Aortic smooth muscle cell (primary cell): ENCODE data around the gene SEMA4C. TPM values are rescaled to one million over a fixed set of nuclear protein-coding genes. Genes with fewer than 3 reads are reported as not detected.

ENCODE experiments used
- total RNA-seq: library from RNA; depleted of rRNA; stranded (reverse); fragments of >200 nt; gene quantifications from 2 replicates; pipeline ENCODE4 v1.2.3, GENCODE V29; 2014

SEMA4C gene, protein sequence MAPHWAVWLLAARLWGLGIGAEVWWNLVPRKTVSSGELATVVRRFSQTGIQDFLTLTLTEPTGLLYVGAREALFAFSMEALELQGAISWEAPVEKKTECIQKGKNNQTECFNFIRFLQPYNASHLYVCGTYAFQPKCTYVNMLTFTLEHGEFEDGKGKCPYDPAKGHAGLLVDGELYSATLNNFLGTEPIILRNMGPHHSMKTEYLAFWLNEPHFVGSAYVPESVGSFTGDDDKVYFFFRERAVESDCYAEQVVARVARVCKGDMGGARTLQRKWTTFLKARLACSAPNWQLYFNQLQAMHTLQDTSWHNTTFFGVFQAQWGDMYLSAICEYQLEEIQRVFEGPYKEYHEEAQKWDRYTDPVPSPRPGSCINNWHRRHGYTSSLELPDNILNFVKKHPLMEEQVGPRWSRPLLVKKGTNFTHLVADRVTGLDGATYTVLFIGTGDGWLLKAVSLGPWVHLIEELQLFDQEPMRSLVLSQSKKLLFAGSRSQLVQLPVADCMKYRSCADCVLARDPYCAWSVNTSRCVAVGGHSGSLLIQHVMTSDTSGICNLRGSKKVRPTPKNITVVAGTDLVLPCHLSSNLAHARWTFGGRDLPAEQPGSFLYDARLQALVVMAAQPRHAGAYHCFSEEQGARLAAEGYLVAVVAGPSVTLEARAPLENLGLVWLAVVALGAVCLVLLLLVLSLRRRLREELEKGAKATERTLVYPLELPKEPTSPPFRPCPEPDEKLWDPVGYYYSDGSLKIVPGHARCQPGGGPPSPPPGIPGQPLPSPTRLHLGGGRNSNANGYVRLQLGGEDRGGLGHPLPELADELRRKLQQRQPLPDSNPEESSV
- total RNA-seq = 16.0 and 18.1 TPM in 2 replicates

GRCh38 chr2:96869822-96870625 is at the start of gene SEMA4C:
Gene SEMA4C (minus strand): TSS chr2:96870080. CDS start chr2:96867886, 2,194 bp downstream.

GRCh38 chr2:96857667-96858372 is 12.1 kb downstream of the SEMA4C start, which contains the start of gene ANKRD39:
Gene ANKRD39 (minus strand): TSS chr2:96858016. CDS start chr2:96857987, 29 bp downstream.

DNA sequence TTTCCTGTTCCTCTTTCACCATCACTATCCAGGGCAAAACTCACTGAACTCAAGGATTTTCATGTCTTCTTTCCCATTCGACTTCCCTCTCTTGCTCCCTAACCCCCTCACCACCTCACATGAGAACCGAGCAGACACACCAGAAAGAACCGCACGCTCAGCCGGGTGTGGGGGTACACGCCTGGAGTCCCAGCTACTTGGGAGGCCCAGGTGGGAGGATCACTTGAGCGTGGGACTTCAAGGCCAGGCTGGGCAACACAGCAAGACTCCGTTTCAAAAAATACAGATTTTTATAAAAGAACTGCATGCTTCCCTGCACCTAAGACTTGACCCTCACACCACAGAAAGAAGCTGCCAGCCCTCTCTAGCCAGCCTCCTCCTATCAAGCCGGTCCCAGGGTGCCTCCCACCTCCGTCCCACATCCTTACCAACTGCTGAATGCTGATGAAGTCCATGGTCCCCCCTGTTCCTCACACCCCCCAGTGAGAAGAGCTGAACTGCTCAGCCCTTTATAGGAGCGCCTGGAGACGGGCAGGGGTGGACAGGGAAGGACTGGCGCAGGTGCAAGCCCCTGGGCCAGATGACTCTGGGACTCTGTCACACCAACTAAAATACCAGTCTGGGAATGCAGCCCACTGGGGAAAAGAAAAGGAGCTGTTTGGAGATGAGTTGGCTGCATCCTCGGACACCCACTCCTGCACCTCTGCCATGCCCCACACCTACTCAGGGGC is 26.2 kb downstream of the SEMA4C start, which contains the start of gene ANKRD23:
Gene ANKRD23 (minus strand): TSS at position 484 of the 731 bp plus-strand sequence. CDS start 29 bp downstream, at position 455.

DNA sequence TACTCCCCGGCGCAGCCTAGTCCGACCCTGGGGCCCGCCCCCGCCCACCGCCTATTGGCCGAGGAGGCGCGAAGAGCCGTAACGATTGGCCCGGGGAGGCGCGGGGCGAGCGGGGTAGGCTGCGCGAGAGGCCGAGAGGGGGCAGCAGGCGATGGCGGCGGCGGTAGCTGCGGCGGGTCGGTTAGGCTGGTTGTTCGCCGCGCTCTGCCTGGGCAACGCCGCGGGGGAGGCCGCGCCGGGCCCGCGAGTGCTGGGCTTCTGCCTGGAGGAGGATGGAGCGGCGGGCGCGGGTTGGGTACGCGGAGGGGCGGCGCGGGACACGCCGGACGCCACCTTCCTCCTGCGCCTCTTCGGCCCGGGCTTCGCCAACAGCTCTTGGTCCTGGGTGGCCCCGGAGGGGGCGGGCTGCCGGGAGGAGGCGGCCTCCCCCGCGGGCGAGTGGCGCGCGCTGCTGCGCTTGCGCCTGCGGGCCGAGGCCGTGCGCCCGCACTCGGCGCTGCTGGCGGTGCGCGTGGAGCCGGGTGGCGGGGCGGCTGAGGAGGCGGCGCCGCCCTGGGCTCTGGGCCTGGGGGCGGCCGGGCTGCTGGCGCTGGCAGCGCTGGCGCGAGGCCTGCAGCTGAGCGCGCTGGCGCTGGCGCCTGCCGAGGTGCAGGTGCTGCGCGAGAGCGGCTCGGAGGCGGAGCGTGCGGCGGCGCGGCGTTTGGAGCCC is 53.6 kb downstream of the SEMA4C start, which contains the start of gene CNNM3:
Gene CNNM3 (plus strand): TSS at position 142 of the 709 bp plus-strand sequence. CDS start 10 bp downstream, at position 152.

Other genes starting within 250 kb of the SEMA4C start
- gene KANSL3, start 231.8 kb downstream of the SEMA4C start, total RNA-seq = 23.0 and 26.6 TPM in 2 replicates
- 0.25 and 0.53 TPM in 2 replicates for gene FER1L5, start 227.3 kb downstream of the SEMA4C start, total RNA-seq
- gene LMAN2L, start 130.0 kb downstream of the SEMA4C start, total RNA-seq = 19.0 and 19.3 TPM in 2 replicates
- 1.8 and 2.8 TPM in 2 replicates for gene CNNM4, start 109.2 kb downstream of the SEMA4C start, total RNA-seq
- gene CNNM3, start 53.8 kb downstream of the SEMA4C start, total RNA-seq = 4.5 and 5.2 TPM in 2 replicates
- gene ANKRD23, start 26.1 kb downstream of the SEMA4C start, total RNA-seq = 1.1 and 1.9 TPM in 2 replicates
- gene ANKRD39, start 12.1 kb downstream of the SEMA4C start, total RNA-seq = 6.2 and 7.0 TPM in 2 replicates
- gene FAM178B, start 116.5 kb upstream of the SEMA4C start, total RNA-seq = 0.12 TPM in 1 of 2 replicates, not detected in the other
- 2.6 and 3.8 TPM in 2 replicates for gene FAHD2B, start 224.8 kb upstream of the SEMA4C start, total RNA-seq
- gene ANKRD36, start 243.1 kb upstream of the SEMA4C start, total RNA-seq = 24.3 and 25.5 TPM in 2 replicates